ENCODE data around the gene GP1BA.

GP1BA gene

GRCh38 chr17:4935650-4936049, 3.6 kb downstream of the GP1BA start:
- no peak for DNase-seq (ENCODE audit: extremely low read depth, low read depth)
- no peak for TF ChIP-seq CTCF (IDR thresholded peaks at IDR 0.05; ENCODE audit: low read depth, low read length)

- DNase-seq (ENCODE audit: extremely low read depth, low read depth) = no peak
- TF ChIP-seq CTCF (IDR thresholded peaks at IDR 0.05; ENCODE audit: low read depth, low read length) = no peak
Observed at GRCh38 chr17:4936436-4936835, 4.4 kb downstream of the GP1BA start.

- TF ChIP-seq CTCF (IDR thresholded peaks at IDR 0.05; ENCODE audit: low read depth, low read length) = no peak
- no peak for DNase-seq (ENCODE audit: extremely low read depth, low read depth)
Observed at GRCh38 chr17:4937553-4937952, 5.5 kb downstream of the GP1BA start.

- no peak for TF ChIP-seq CTCF (IDR thresholded peaks at IDR 0.05; ENCODE audit: low read depth, low read length)
- no peak for DNase-seq (ENCODE audit: extremely low read depth, low read depth)
Observed at GRCh38 chr17:4938069-4938491, 6.0 kb downstream of the GP1BA start.

- no peak for TF ChIP-seq CTCF (IDR thresholded peaks at IDR 0.05; ENCODE audit: low read depth, low read length)
- DNase-seq (ENCODE audit: extremely low read depth, low read depth) = no peak
Observed at GRCh38 chr17:4938688-4939545, 6.8 kb downstream of the GP1BA start.

GRCh38 chr17:4939546-4939795, 7.4 kb downstream of the GP1BA start:
- no peak for TF ChIP-seq CTCF (IDR thresholded peaks at IDR 0.05; ENCODE audit: low read depth, low read length)
- DNase-seq (ENCODE audit: extremely low read depth, low read depth) = no peak

- TF ChIP-seq CTCF (IDR thresholded peaks at IDR 0.05; ENCODE audit: low read depth, low read length) = no peak
- DNase-seq (ENCODE audit: extremely low read depth, low read depth) = peak; percentile 99
Observed at GRCh38 chr17:4939796-4940554, 7.9 kb downstream of the GP1BA start, which contains the start of the genes RNF167 and SLC25A11. Gene RNF167, plus strand, starts transcription at chr17:4940268. Its CDS starts 642 bp downstream, at chr17:4940910. Gene SLC25A11, minus strand, starts transcription at chr17:4940046. Its CDS starts 136 bp downstream, at chr17:4939910.

Data from AG09319 (cell line).